GM19328 (cell line): ENCODE measurements around the gene SCN1B.

Source experiments
- ATAC-seq: cut with Tn5 transposase; IDR thresholded peaks from one replicate; pipeline ENCODE4 v1.9.1; 2021; ENCODE audit warnings: mild to moderate bottlenecking, moderate library complexity; ENCODE audit not compliant: unreplicated experiment

SCN1B gene

DNA sequence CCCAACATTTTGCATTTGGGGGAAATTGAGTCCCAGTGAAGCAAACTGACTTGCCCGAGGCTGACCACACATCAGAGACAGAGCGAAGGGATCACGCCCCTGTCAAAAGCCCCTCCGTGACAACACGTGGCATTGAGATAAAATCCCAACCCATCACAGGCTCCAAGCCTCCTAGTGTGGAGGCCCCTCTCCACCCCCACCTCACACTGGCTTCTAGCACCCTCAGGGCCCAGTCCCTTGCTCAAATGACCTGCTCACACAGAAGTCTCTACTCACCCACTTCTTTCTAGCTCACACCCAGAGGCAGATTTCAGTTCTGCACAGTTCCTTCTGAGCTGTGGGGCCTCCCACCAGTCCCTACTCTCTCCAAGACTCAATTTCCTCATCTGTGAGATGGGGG, 21.5 kb downstream of the SCN1B start:
- ATAC-seq: no peak

DNA sequence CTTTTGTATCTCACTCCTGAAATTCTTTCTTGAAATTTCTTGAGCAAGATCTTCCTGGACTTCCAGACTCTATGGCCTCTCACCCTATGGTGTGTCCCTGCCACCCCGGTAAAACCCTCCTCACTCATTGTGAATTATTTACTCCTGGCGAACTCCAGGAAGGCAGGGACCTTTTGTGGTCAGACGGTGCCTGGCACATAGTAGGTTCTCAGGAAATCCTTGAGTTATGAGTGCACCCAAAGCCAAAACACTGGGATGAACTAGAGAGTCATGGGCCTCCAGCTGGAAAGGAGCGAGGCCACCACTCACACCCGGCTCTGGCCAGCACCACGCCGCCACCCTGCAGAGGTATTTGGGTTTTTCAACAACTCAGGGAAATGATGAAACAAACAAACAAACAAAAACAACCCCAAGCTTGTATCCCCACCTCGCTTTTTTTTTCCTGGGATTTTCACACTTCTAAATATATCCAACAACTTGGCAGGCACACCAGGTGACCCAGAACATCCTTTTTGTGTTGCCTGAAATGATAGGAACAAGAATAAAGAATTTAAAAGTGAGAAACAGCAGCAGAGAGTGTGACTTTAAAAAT, 22.4 kb downstream of the SCN1B start:
- no peak for ATAC-seq

DNA sequence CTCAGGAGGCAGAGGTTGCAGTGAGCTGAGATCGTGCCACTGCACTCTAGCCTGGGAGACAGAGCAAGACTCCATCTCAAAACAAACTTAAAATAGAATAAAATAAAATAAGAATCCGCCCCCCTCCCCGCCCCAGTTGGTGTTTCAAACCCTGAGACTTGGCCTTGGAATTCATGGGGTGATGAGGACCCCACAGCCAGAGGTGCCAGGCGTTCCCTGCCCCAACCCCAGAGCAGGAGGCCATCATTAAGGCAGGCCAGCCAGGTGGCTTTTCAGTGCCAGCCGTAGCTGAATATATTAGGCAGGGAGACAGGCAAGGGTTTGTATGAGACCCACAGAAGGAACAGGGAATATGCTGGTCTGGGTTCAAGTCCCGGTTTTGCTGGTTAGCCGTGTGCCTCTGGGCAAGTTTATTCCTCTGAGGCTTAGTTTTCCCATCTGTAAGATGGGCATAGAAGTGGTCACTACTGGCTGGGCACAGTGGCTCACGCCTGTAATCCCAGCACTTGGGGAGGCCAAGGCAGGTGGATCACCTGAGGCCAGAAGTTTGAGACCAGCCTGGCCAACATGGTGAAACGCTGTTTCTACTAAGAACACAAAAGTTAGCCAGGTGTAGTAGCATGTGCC, 23.5 kb downstream of the SCN1B start:
- no peak for ATAC-seq

DNA sequence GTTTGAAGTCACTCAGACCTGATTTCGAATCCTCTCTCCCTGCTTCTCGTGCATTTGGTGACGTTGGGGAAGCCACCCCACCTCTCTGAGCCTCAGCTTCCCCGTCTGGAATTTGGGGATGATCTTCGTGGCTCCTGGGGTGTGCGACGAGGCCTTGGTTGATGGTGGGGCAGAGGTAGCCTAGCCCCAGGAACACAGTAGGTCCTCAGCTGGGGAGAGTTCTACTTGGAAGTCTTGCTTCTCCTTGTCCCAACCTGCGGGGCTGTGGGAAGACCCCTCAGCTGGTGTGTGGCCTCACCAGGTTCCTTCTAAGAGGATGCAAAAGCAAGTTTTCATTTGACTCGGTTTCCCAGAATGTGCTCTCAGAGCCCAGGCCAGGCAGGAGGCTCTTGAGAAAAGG, 24.4 kb downstream of the SCN1B start:
- no peak for ATAC-seq

DNA sequence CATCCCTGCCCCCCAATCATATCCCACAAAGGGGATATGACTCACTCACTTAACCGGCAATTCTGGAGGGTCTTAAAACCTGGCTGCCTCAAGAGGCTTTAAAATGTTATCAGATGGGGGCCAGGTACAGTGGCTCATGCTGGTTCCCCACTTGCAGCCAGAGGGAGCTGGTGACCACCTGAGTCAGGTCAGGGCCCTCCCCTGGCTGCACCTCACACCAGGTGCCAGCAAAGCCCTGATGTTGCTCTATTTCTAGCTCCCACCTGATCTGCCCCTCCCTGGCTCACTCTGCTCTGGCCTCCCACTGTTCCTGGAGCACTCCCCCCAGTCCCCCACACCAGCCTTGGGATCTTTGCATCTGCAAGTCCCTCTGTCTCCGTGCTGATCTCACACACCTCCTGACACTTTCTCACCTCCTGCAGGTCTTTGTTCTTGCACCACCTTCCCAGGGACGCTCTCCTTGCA, 25.5 kb downstream of the SCN1B start:
- ATAC-seq: no peak

DNA sequence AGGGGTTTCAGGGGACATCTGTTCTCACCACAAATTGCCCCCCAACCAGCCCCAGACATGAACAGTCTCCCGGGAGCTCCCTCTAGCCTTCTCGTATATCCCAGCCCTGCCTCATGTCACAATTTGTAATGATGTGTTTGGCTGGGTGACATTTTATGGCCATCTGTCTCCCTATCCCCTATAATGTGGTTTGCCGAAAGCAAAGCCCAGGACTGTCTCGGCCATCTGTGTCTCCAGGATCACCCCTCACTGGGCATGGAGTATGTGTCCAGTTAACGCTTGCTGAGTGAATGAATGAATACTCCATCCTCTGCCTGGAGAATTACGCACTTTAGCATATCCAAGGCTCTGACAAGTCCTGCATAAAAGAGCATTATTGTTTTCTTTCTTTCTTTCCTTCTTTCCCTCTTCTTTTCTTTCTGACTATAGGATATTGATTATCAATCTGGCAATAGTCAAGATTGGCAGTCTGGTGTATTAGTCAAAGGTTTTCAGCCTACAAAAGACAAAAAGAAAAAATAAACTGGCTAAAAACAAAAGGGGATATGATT, 26.3 kb downstream of the SCN1B start:
- ATAC-seq: no peak

DNA sequence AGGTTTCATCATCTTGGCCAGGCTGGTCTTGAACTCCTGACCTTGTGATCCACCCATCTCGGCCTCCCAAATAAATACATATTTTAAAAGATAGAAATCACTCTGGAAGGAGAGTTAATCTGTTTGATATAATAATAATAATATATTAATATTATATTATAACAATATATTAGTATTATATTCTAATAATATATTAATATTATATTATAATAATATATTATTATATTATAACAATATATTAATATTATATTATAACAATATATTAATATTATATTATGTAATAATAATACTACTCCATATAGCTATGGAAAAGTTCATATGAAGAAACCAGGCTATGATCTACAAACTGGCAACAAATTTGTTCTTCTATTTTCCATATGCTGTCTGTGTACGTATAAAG, 28.1 kb downstream of the SCN1B start:
- no peak for ATAC-seq

DNA sequence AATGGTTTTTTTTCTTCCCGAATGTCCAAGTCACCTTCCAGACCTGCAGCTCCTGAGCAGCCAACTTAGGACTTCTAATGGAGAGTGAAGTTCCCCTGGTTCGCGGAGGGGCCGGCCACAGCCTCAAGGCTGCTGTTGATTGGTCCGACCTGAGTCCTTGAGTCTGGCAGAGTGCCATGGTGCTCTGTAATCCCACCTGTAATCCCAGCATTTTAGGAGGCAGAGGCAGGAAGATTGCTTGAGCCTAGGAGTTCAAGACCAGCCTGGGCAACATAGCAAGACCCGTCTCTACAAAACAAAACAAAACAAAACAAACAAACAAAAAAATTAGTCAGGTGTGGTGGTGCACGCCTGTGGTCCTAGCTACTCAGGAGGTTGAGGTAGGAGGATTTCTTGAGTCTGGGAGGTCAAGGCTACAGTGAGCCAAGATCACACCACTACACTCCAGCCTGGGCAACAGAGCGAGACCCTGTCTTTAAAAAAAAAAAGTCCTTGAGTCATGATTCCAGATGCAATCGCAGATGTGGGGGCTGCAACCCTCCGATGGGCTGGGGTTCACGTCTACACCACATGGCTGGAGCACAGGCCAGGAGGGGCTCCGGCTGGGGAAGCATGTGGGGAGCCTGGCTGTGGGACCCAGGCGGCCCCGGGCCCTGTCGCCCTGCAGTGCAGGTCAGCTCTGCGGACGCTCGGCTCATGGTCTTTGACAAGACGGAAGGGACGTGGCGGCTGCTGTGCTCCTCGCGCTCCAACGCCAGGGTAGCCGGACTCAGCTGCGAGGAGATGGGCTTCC, 28.9 kb downstream of the SCN1B start:
- no peak for ATAC-seq

DNA sequence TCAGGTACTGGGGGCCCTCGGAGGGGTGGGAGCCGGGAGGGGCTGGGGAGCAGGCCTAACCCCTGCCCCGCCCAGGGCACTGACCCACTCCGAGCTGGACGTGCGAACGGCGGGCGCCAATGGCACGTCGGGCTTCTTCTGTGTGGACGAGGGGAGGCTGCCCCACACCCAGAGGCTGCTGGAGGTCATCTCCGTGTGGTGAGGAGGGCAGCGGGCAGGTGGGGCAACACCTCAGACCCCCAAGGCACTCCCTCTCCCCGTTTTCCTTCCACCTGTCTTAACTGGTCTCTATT, 29.5 kb downstream of the SCN1B start:
- ATAC-seq: no peak

DNA sequence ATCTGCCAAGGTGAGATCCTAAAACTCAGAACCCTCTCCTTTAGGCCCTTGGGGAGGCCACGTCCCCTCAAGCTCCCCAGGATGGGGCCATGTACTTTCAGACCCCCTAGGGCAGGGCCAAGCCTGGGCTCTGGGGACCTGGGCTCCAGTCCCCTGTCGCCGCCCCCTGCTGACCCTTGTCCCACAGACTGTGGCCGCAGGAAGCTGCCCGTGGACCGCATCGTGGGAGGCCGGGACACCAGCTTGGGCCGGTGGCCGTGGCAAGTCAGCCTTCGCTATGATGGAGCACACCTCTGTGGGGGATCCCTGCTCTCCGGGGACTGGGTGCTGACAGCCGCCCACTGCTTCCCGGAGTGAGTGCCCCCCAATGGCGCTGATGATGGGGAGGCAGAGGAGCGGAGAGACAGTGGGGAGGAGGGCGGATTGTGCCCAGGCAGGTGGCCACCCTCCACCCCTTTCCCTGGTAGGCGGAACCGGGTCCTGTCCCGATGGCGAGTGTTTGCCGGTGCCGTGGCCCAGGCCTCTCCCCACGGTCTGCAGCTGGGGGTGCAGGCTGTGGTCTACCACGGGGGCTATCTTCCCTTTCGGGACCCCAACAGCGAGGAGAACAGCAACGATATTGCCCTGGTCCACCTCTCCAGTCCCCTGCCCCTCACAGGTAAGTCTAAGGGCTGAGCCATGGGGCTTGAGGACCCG, 30.0 kb downstream of the SCN1B start:
- no peak for ATAC-seq

DNA sequence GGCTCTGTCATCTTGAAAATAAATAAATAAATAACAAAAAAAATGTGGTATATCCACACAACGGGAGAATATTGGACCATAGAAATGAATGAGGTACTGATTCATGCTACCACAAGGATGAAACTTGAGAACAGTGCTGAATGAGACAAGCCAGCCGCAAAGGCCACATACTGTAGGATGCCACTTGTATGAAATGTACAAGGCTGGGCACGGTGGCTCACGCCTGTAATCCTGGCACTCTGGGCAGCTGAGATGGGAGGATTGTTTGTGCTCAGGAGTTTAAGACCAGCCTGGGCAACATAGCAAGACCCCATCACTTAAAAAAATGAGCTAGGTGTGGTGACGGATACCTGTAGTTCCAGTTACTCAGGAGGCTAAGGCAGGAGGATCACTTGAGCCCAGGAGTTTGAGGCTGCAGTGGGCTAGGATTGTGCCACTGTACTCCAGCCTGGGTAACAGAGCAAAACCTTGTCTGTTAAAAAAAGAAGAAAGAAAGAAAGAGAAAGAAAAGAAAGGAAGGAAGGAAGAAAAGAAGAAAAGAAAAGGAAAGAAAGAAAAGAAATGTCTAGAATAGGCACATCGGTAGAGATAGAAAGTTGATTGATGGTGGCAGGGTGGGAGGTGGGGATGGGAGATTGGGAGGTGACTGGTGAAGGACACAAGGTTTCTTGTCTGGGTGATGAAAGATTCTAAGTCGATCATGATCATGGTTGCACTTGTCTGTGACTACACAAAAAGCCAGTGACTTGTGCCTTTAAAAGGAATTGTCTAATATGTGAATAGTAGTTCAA, 31.5 kb downstream of the SCN1B start:
- ATAC-seq: no peak

DNA sequence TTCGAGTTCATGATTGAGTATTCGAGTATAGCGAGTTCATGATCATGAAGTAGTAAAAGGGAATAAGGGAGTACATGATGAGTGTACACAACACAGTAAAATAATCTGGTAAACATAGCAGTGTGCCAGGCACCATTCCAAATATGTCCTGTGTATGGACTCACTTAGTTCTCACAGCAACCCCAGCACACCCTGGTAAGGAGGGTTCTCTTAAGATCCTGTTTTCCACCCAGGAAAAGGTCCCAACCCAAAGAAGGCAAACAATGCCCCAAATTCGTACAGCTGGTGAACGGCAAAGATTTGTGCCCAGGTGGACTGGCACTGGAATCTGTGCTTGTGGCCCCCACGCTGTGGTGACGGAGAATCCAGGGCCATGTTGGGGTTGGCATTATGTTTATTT, 32.7 kb downstream of the SCN1B start:
- no peak for ATAC-seq

DNA sequence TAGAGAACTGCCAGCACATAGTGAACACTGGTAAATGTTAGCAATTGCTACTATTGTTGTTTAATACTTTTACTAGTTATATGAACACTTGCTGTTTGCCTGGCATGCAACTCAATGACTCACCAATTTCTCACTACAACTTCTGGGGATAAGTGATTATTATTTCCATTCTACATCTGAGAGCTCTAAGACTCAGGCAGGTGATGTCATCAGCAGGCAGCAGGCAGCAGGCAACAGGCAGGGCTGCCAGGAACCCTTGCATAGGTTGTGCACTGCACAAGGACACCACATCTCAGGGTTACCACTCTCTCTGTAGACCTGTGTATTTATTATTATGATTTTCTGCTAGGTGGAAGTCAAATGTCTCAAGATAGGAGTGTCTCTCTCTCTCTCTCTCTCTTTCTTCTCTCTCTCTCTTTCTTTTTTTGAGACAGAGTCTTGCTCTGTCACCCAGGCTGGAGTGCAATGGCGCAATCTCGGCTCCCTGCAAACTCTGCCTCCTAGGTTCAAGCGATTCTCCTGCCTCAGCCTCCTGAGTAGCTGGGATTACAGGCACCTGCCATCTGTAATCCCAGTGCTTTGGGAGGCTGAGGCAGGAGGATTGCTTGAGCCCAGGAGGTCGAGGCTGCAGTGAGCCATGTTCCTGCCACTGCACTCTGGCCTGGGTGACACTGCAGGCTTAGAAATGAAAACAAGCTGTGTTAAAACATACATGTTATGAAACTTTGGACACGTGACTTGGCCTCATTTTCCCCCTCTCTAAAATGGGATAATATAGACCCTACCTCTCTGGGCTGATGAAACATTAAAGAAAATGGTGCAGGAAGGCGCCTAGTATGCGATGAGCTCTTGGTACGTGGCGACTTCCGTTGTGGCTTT, 33.9 kb downstream of the SCN1B start:
- no peak for ATAC-seq

DNA sequence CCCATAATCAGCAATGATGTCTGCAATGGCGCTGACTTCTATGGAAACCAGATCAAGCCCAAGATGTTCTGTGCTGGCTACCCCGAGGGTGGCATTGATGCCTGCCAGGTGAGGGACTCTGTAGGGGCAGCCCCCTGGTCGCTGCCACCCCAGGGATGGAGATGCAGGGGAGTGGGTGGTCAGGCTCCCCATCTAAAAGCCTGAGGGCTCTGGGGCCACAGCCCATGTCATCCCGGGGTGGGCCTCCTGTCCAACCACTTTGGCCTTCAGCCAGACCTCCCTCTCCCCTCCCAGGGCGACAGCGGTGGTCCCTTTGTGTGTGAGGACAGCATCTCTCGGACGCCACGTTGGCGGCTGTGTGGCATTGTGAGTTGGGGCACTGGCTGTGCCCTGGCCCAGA, 35.3 kb downstream of the SCN1B start:
- ATAC-seq: no peak

DNA sequence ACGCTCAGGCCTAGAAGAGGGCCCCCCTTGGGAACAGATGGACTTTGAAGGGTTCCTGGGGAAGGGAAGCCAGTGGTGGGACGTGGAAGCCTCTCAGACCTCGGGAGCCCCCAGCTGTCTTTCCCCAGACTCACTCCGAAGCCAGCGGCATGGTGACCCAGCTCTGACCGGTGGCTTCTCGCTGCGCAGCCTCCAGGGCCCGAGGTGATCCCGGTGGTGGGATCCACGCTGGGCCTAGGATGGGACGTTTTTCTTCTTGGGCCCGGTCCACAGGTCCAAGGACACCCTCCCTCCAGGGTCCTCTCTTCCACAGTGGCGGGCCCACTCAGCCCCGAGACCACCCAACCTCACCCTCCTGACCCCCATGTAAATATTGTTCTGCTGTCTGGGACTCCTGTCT, 35.9 kb downstream of the SCN1B start:
- ATAC-seq: no peak

DNA sequence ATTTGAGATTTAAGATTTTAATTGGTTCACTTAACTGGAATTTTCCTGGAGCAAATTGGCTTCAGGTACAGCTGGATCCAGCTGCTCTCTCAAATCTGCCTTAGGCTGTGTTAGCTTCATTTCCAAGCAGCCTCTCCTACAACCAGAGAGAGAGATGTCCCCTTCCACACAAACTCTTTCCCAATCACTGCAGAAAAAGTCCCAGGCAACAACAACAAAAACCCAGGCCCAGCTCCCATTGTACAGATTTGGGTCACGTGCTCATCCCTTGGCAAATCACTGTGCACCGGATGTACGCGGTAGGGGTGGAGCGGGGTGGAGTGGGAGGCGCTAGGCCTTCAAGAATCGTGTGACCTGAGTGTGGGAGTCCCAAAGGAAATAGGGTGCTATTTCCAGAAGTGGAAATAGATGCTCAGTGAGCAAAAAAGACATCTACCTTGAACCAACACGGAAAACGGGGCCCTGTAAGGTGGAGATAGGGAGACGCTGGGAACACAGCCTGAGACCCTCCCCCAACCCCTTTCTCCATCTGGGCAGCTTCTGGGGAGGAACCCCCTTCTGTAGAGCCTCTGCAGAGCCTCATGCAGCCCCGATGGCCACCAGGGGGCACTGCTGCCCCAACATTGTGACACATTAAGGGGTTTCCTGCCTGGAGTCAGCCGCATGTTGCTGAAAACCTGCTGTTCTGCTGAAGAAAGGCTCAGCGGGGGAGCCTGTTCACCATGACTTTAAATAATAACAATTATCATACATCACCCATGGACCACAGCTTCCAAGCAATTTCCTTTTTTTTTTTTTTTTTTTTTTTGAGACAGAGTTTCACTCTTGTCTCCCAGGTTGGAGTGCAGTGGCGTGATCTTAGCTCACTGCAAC, 36.7 kb downstream of the SCN1B start:
- ATAC-seq: peak; percentile 60

DNA sequence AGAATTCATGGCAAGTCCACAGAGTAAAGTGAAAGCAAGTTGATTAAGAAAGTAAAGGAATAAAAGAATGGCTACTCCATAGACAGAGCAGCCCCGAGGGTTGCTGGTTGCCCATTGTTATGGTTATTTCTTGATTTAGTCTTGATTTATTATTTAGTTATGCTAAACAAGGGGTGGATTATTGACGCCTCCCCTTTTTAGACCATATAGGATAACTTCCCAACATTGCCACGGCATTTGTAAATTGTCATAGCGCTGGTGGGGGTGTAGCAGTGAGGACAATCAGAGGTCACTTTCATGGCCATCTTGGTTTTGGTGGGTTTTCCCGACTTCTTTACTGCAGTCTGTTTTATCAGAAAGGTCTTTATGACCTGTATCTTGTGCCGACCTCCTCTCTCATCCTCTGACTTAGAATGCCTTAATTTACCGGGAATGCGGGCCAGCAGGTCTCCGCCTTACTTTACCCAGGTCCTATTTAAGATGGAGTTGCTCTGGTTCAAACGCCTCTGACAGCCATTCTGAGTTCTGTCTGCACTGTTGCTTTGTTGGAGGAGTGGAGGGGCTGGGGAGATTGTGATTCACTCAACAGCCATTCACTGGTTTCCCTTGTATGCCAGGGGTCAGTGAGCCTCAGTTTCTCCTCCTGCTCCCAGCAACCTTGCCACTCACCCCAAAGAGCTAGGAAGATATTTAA, 38.8 kb downstream of the SCN1B start:
- no peak for ATAC-seq

DNA sequence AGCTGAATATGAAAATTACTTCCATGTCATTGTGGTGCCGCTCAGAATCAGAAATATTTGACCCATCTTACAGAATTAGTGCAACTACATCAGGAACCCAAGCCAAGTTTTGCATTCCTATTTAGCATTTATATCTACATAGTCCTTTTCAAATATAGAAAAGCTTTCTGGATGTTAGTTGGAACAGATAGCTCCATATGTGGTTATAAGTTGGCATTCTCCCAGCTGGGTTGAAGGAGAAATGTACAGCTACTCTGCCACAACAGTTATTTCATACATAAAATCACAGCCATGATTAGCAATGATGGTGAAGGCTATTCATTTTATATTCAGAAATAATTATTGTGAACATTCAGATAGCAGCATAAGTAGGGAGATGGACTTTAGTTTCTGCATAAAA, 39.4 kb downstream of the SCN1B start:
- no peak for ATAC-seq
